ENCODE data around the gene TSHZ1. TPM values are rescaled to one million over a fixed set of nuclear protein-coding genes. Genes with fewer than 3 reads are reported as not detected.

TSHZ1 gene
- total and polyA plus RNA-seq, 2 experiments from 2014 or later, result 2.2 to 4.4 TPM

GRCh38 chr18:75330308-75330707 is 119.7 kb downstream of the TSHZ1 start:
- Histone ChIP-seq H4K20me1 (ENCODE audit: insufficient read depth) (no peaks in the 10 kb centered on the region), H3K4me3 (no peak overlapping the region), H3K79me2 (ENCODE audit: insufficient read depth) (no peaks in the 10 kb centered on the region), H3K9me3 (ENCODE audit: low read depth) (no peaks in the 10 kb centered on the region), H3F3A (ENCODE audit: insufficient read depth) (no peaks in the 10 kb centered on the region), H2AFZ (no peak overlapping the region), H3K4me2 (ENCODE audit: unreplicated experiment) (no peak overlapping the region), H3K27me3 (replicated peaks; ENCODE audit: insufficient read depth) (0 out of 2 replicates have a peak, but pooled peaks cover 3% of the 10 kb centered on the region), H3K36me3 (ENCODE audit: low read depth) (no peaks in the 10 kb centered on the region), H3K4me1 (ENCODE audit: insufficient read depth) (no peaks in the 10 kb centered on the region), H3K9me2 (ENCODE audit: insufficient read depth) (no peaks in the 10 kb centered on the region), H3K27ac (no peak overlapping the region), H3K9ac (no peak overlapping the region)
- DNase-seq, result no peak
- 51 to 55% methylated on average over 3 of the region's 3 CpGs for WGBS, 2 experiments (ENCODE audit: low coverage in 1 of 2, low lambda C conversion rate in 2 of 2, missing lambda C conversion rate in 2 of 2)
- in situ Hi-C loops (cut with MboI), result no loop called here
- TF ChIP-seq EZH2 (IDR thresholded peaks at IDR 0.05; ENCODE audit: insufficient read depth, poor library complexity, severe bottlenecking) (no peak), EZH2phosphoT487 (IDR thresholded peaks at IDR 0.05; ENCODE audit: insufficient read depth, low read depth) (no peak)

DNA sequence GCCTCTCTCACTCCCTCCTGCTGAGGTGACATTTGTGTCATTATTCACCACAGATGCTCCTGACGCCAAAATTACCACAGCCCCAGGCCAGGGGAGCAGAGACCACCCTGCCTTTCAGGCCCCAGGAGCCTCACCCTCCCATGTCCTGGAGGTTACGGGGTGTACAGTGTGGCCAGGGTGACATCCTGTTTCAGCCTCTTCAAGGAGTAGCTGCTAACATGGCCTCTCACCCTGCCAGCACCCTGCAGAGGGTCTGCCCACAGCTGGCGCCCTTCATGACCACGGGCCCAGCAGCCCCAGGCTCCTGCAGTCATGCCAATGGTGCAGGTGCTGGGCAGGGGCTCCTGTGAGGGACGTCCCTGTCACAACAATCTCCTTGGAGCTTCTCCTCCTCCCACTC is 124.3 kb downstream of the TSHZ1 start:
- Histone ChIP-seq H3K79me2 (ENCODE audit: insufficient read depth) (no peaks in the 10 kb centered on the region), H3K9ac (no peak overlapping the region), H3K4me1 (ENCODE audit: insufficient read depth) (no peaks in the 10 kb centered on the region), H3K9me2 (ENCODE audit: insufficient read depth) (no peaks in the 10 kb centered on the region), H3K4me3 (no peak overlapping the region), H3K4me2 (ENCODE audit: unreplicated experiment) (no peak overlapping the region), H2AFZ (no peak overlapping the region), H3K27me3 (replicated peaks; ENCODE audit: insufficient read depth) (0 out of 2 replicates have a peak, but pooled peaks cover 3% of the 10 kb centered on the region), H3K9me3 (ENCODE audit: low read depth) (no peaks in the 10 kb centered on the region), H3K36me3 (ENCODE audit: low read depth) (no peaks in the 10 kb centered on the region), H4K20me1 (ENCODE audit: insufficient read depth) (no peaks in the 10 kb centered on the region), H3F3A (ENCODE audit: insufficient read depth) (no peaks in the 10 kb centered on the region), H3K27ac (no peak overlapping the region)
- DNase-seq, result no peak
- in situ Hi-C loops (cut with MboI), result no loop called here
- WGBS, 2 experiments (ENCODE audit: low coverage in 1 of 2, low lambda C conversion rate in 2 of 2, missing lambda C conversion rate in 2 of 2), result 74 to 81% methylated on average over 3 to 4 of the region's 5 CpGs
- TF ChIP-seq EZH2phosphoT487 (IDR thresholded peaks at IDR 0.05; ENCODE audit: insufficient read depth, low read depth) (no peak), EZH2 (IDR thresholded peaks at IDR 0.05; ENCODE audit: insufficient read depth, poor library complexity, severe bottlenecking) (no peak)

DNA sequence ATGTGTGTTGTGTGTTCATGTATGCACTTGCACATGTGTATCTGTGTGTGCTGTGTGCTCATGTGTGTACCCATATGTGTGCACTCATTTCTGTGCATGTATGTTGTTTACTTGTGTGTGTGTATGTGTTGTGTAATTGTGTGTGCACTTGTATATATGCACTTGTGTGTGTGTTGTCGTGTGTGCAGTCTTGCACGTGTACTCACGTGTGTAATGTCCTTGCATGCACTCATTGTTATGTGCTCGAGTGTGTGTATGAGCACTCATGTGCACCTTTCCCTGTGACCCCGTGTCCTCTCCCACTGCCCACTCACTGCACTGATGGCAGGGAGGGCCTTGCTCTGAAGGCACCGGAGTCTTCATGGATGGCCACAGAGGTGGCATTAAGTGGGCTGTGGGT is 124.9 kb downstream of the TSHZ1 start:
- in situ Hi-C loops (cut with MboI), result no loop called here
- DNase-seq, result no peak

DNA sequence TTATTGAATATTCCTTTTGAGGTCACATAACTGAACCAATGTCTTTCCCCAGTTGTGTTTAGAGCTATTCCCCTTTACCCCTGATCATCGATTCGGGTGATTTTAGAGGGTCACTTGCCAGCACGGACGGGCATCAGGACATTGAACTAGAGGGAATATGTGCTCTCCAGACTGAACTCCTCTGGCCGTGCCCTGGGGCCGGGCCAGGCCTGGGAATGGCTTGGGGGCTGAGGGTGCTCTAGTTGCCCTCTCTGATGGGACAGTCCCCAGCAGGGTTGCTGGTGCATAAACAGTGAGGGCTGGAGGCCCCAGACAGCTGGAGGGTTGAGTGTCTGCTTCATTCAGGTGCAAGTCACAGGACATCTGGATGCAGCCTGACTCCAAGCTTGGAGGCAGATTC is 126.2 kb downstream of the TSHZ1 start:
- WGBS, 2 experiments (ENCODE audit: low coverage in 1 of 2, low lambda C conversion rate in 2 of 2, missing lambda C conversion rate in 2 of 2), result 77 to 82% methylated on average over 6 of the region's 6 CpGs
- no peaks in the 10 kb centered on the region for H3K4me1 ChIP-seq (ENCODE audit: insufficient read depth)

More for the DNA sequence above, 124.9 kb downstream of the TSHZ1 start:
- Histone ChIP-seq H3K27me3 (replicated peaks; ENCODE audit: insufficient read depth) (0 out of 2 replicates have a peak, but pooled peaks cover 3% of the 10 kb centered on the region), H3K27ac (no peak overlapping the region), H3K9ac (no peak overlapping the region), H3K9me2 (ENCODE audit: insufficient read depth) (no peaks in the 10 kb centered on the region), H3K4me3 (no peak overlapping the region), H3K36me3 (ENCODE audit: low read depth) (no peaks in the 10 kb centered on the region), H3K79me2 (ENCODE audit: insufficient read depth) (no peaks in the 10 kb centered on the region), H3F3A (ENCODE audit: insufficient read depth) (no peaks in the 10 kb centered on the region), H3K9me3 (ENCODE audit: low read depth) (no peaks in the 10 kb centered on the region), H3K4me1 (ENCODE audit: insufficient read depth) (no peaks in the 10 kb centered on the region), H3K4me2 (ENCODE audit: unreplicated experiment) (no peak overlapping the region), H2AFZ (no peak overlapping the region), H4K20me1 (ENCODE audit: insufficient read depth) (no peaks in the 10 kb centered on the region)
- 70 to 78% methylated on average over 6 of the region's 6 CpGs for WGBS, 2 experiments (ENCODE audit: low coverage in 1 of 2, low lambda C conversion rate in 2 of 2, missing lambda C conversion rate in 2 of 2)
- no peak for TF ChIP-seq EZH2phosphoT487 (IDR thresholded peaks at IDR 0.05; ENCODE audit: insufficient read depth, low read depth)
- TF ChIP-seq EZH2 (IDR thresholded peaks at IDR 0.05; ENCODE audit: insufficient read depth, poor library complexity, severe bottlenecking), result no peak

GRCh38 chr18:75337348-75337747 is 126.8 kb downstream of the TSHZ1 start:
- H2AFZ ChIP-seq, result no peak overlapping the region
- no peaks in the 10 kb centered on the region for H3F3A ChIP-seq (ENCODE audit: insufficient read depth)
- no peaks in the 10 kb centered on the region for H4K20me1 ChIP-seq (ENCODE audit: insufficient read depth)
- 71% methylated on average over 7 of the region's 7 CpGs for WGBS, 2 experiments (ENCODE audit: low coverage in 1 of 2, low lambda C conversion rate in 2 of 2, missing lambda C conversion rate in 2 of 2)
- no peak overlapping the region for H3K9ac ChIP-seq
- H3K4me1 ChIP-seq (ENCODE audit: insufficient read depth), result no peaks in the 10 kb centered on the region
- H3K9me3 ChIP-seq (ENCODE audit: low read depth), result no peaks in the 10 kb centered on the region
- H3K4me3 ChIP-seq, result no peak overlapping the region
- H3K9me2 ChIP-seq (ENCODE audit: insufficient read depth), result no peaks in the 10 kb centered on the region
- H3K27ac ChIP-seq, result no peak overlapping the region
- H3K79me2 ChIP-seq (ENCODE audit: insufficient read depth), result no peaks in the 10 kb centered on the region
- no peak for DNase-seq
- no peak for TF ChIP-seq EZH2 (IDR thresholded peaks at IDR 0.05; ENCODE audit: insufficient read depth, poor library complexity, severe bottlenecking)
- no peak for TF ChIP-seq EZH2phosphoT487 (IDR thresholded peaks at IDR 0.05; ENCODE audit: insufficient read depth, low read depth)
- H3K27me3 ChIP-seq (replicated peaks; ENCODE audit: insufficient read depth), result no peaks in the 10 kb centered on the region; the same call in 1 of the 2 replicates
- no peaks in the 10 kb centered on the region for H3K36me3 ChIP-seq (ENCODE audit: low read depth)
- H3K4me2 ChIP-seq (ENCODE audit: unreplicated experiment), result no peak overlapping the region
- in situ Hi-C loops (cut with MboI), result no loop called here

More for the DNA sequence above, 126.2 kb downstream of the TSHZ1 start:
- H3F3A ChIP-seq (ENCODE audit: insufficient read depth), result no peaks in the 10 kb centered on the region
- H3K4me3 ChIP-seq, result no peak overlapping the region
- TF ChIP-seq EZH2 (IDR thresholded peaks at IDR 0.05; ENCODE audit: insufficient read depth, poor library complexity, severe bottlenecking) (no peak), EZH2phosphoT487 (IDR thresholded peaks at IDR 0.05; ENCODE audit: insufficient read depth, low read depth) (no peak)
- no peak for DNase-seq
- in situ Hi-C loops (cut with MboI), result no loop called here
- H3K27ac ChIP-seq, result no peak overlapping the region
- no peaks in the 10 kb centered on the region for H4K20me1 ChIP-seq (ENCODE audit: insufficient read depth)
- H3K36me3 ChIP-seq (ENCODE audit: low read depth), result no peaks in the 10 kb centered on the region
- no peak overlapping the region for H2AFZ ChIP-seq
- no peak overlapping the region for H3K4me2 ChIP-seq (ENCODE audit: unreplicated experiment)
- no peaks in the 10 kb centered on the region for H3K9me2 ChIP-seq (ENCODE audit: insufficient read depth)
- no peaks in the 10 kb centered on the region for H3K79me2 ChIP-seq (ENCODE audit: insufficient read depth)
- no peaks in the 10 kb centered on the region; the same call in 1 of the 2 replicates for H3K27me3 ChIP-seq (replicated peaks; ENCODE audit: insufficient read depth)
- no peak overlapping the region for H3K9ac ChIP-seq
- no peaks in the 10 kb centered on the region for H3K9me3 ChIP-seq (ENCODE audit: low read depth)
